MG63 (cell line): Measurements from ENCODE around the gene DSC2. TPM values are rescaled to one million over a fixed set of nuclear protein-coding genes. Genes with fewer than 3 reads are reported as not detected.
A peak's percentile ranks its signal among the peaks of the same experiment; 100 is the strongest.

ENCODE experiments used
- DNase-seq: peaks from one replicate; pipeline ENCODE4 v3.0.0-alpha.2; 2020
- H3K27me3 ChIP-seq: fragments of 250-450 bp; sonication (Bioruptor Pico); 2 replicates; pipeline ENCODE4 v1.5.1; 2020; ENCODE audit warnings: mild to moderate bottlenecking, moderate library complexity
- H3K36me3 ChIP-seq: fragments of 250-450 bp; sonication (Bioruptor Pico); 2 replicates; pipeline ENCODE4 v1.5.1; 2020; ENCODE audit warnings: mild to moderate bottlenecking, moderate library complexity
- H3K4me3 ChIP-seq: fragments of 250-450 bp; sonication (Bioruptor Pico); 2 replicates; pipeline ENCODE4 v1.5.1; 2020; ENCODE audit warnings: mild to moderate bottlenecking, moderate library complexity
- H3K9me3 ChIP-seq: fragments of 250-450 bp; sonication (Bioruptor Pico); 2 replicates; pipeline ENCODE4 v1.5.1; 2020; ENCODE audit warnings: mild to moderate bottlenecking, moderate library complexity
- total RNA-seq: library from RNA; depleted of rRNA; stranded (reverse); fragments of >200 nt; shearing (Covaris generic); gene quantifications from 2 replicates; pipeline ENCODE4 v1.2.3, GENCODE V29; 2014; ENCODE audit warnings: low replicate concordance

The DSC2 gene
- total RNA-seq, 1 experiment from 2014 or later: not detected

- Histone ChIP-seq H3K4me3 (peak overlapping the region; percentile 27), H3K9me3 (no peaks in the 10 kb centered on the region), H3K27me3 (peaks cover 24% of the 10 kb centered on the region), H3K36me3 (no peaks in the 10 kb centered on the region)
- peak; percentile 38 for DNase-seq
These were observed 817 bp downstream of the DSC2 start for GRCh38 chr18:31101183-31102024.

- H3K9me3 ChIP-seq: no peaks in the 10 kb centered on the region
- no peak for DNase-seq
- H3K27me3 ChIP-seq: peaks cover 24% of the 10 kb centered on the region
- H3K4me3 ChIP-seq: no peak overlapping the region
- no peaks in the 10 kb centered on the region for H3K36me3 ChIP-seq
These were observed 1.6 kb downstream of the DSC2 start for GRCh38 chr18:31100436-31101182.

- Histone ChIP-seq H3K27me3 (peaks cover 24% of the 10 kb centered on the region), H3K9me3 (no peaks in the 10 kb centered on the region), H3K4me3 (no peak overlapping the region), H3K36me3 (no peaks in the 10 kb centered on the region)
- no peak for DNase-seq
These were observed 2.6 kb downstream of the DSC2 start for GRCh38 chr18:31099450-31100230.

- no peaks in the 10 kb centered on the region for H3K9me3 ChIP-seq
These were observed 3.3 kb downstream of the DSC2 start for GRCh38 chr18:31098878-31099277.

GRCh38 chr18:31097666-31098065 lies 4.6 kb downstream of the DSC2 start:
- DNase-seq: no peak
- no peaks in the 10 kb centered on the region for H3K9me3 ChIP-seq
- no peak overlapping the region for H3K4me3 ChIP-seq
- peaks cover 20% of the 10 kb centered on the region for H3K27me3 ChIP-seq
- no peaks in the 10 kb centered on the region for H3K36me3 ChIP-seq

More at GRCh38 chr18:31098878-31099277, 3.3 kb downstream of the DSC2 start:
- Histone ChIP-seq H3K36me3 (no peaks in the 10 kb centered on the region), H3K27me3 (peaks cover 24% of the 10 kb centered on the region), H3K4me3 (no peak overlapping the region)
- no peak for DNase-seq

- Histone ChIP-seq H3K4me3 (no peak overlapping the region), H3K36me3 (no peaks in the 10 kb centered on the region), H3K27me3 (no peaks in the 10 kb centered on the region), H3K9me3 (no peaks in the 10 kb centered on the region)
- DNase-seq: no peak
These were observed 8.3 kb downstream of the DSC2 start for GRCh38 chr18:31093880-31094279.

GRCh38 chr18:31093294-31093693 lies 8.9 kb downstream of the DSC2 start:
- H3K9me3 ChIP-seq: no peaks in the 10 kb centered on the region
- DNase-seq: no peak
- H3K4me3 ChIP-seq: no peak overlapping the region
- no peaks in the 10 kb centered on the region for H3K36me3 ChIP-seq
- H3K27me3 ChIP-seq: no peaks in the 10 kb centered on the region

GRCh38 chr18:31091350-31091749 lies 10.9 kb downstream of the DSC2 start:
- no peaks in the 10 kb centered on the region for H3K9me3 ChIP-seq
- DNase-seq: no peak
- H3K27me3 ChIP-seq: no peaks in the 10 kb centered on the region
- H3K4me3 ChIP-seq: no peak overlapping the region
- H3K36me3 ChIP-seq: no peaks in the 10 kb centered on the region

- no peaks in the 10 kb centered on the region for H3K27me3 ChIP-seq
- no peak overlapping the region for H3K4me3 ChIP-seq
- no peak for DNase-seq
- H3K36me3 ChIP-seq: no peaks in the 10 kb centered on the region
- H3K9me3 ChIP-seq: no peaks in the 10 kb centered on the region
These were observed 13.7 kb downstream of the DSC2 start for GRCh38 chr18:31088532-31088931.

- H3K9me3 ChIP-seq: no peaks in the 10 kb centered on the region
- H3K4me3 ChIP-seq: no peak overlapping the region
- H3K36me3 ChIP-seq: no peaks in the 10 kb centered on the region
- no peaks in the 10 kb centered on the region for H3K27me3 ChIP-seq
- no peak for DNase-seq
These were observed 22.2 kb downstream of the DSC2 start for GRCh38 chr18:31079973-31080372.

GRCh38 chr18:31077878-31078277 lies 24.3 kb downstream of the DSC2 start:
- H3K27me3 ChIP-seq: no peaks in the 10 kb centered on the region
- DNase-seq: no peak
- no peaks in the 10 kb centered on the region for H3K36me3 ChIP-seq
- H3K4me3 ChIP-seq: no peak overlapping the region
- no peaks in the 10 kb centered on the region for H3K9me3 ChIP-seq

- H3K36me3 ChIP-seq: no peaks in the 10 kb centered on the region
- H3K27me3 ChIP-seq: no peaks in the 10 kb centered on the region
- no peaks in the 10 kb centered on the region for H3K9me3 ChIP-seq
- no peak overlapping the region for H3K4me3 ChIP-seq
- no peak for DNase-seq
These were observed 30.0 kb downstream of the DSC2 start for GRCh38 chr18:31072175-31072574.

- Histone ChIP-seq H3K9me3 (no peaks in the 10 kb centered on the region), H3K27me3 (0 out of 2 replicates have a peak, but pooled peaks cover 2% of the 10 kb centered on the region), H3K4me3 (no peak overlapping the region), H3K36me3 (no peaks in the 10 kb centered on the region)
- no peak for DNase-seq
These were observed 32.0 kb downstream of the DSC2 start for GRCh38 chr18:31070206-31070605.

- H3K36me3 ChIP-seq: no peaks in the 10 kb centered on the region
- H3K4me3 ChIP-seq: no peak overlapping the region
- H3K27me3 ChIP-seq: 0 out of 2 replicates have a peak, but pooled peaks cover 2% of the 10 kb centered on the region
- no peak for DNase-seq
- no peaks in the 10 kb centered on the region for H3K9me3 ChIP-seq
These were observed 36.0 kb downstream of the DSC2 start for GRCh38 chr18:31066266-31066665.

- no peak overlapping the region for H3K4me3 ChIP-seq
- DNase-seq: no peak
- no peaks in the 10 kb centered on the region for H3K36me3 ChIP-seq
- 0 out of 2 replicates have a peak, but pooled peaks cover 2% of the 10 kb centered on the region for H3K27me3 ChIP-seq
- no peaks in the 10 kb centered on the region for H3K9me3 ChIP-seq
These were observed 37.0 kb downstream of the DSC2 start for GRCh38 chr18:31065036-31065773.

- no peaks in the 10 kb centered on the region for H3K36me3 ChIP-seq
- H3K4me3 ChIP-seq: no peak overlapping the region
- no peak for DNase-seq
- no peaks in the 10 kb centered on the region for H3K9me3 ChIP-seq
- 0 out of 2 replicates have a peak, but pooled peaks cover 2% of the 10 kb centered on the region for H3K27me3 ChIP-seq
These were observed 38.1 kb downstream of the DSC2 start for GRCh38 chr18:31064130-31064529.
